OCI-LY3 (cell line): ENCODE data around the gene FAM83G.

Experiments
- H2AFZ ChIP-seq: fragments of 200-600, 300-600 bp; shearing (Covaris generic); 2 replicates; pipeline ENCODE4 v1.6.0; 2014; ENCODE audit warnings: antibody characterized with exemption, low read depth, low read length
- H3K27ac ChIP-seq: fragments of 200-600, 300-600 bp; sonication (generic); 2 replicates; pipeline ENCODE4 v1.5.1; 2014; ENCODE audit warnings: mild to moderate bottlenecking, low read length, moderate library complexity, mixed read lengths
- H3K27me3 ChIP-seq: fragments of 200-600, 300-600 bp; sonication (generic); 2 replicates; pipeline ENCODE4 v1.6.1; 2014; ENCODE audit warnings: low read depth, low read length, mixed read lengths
- H3K36me3 ChIP-seq: fragments of 200-600, 300-600 bp; sonication (generic); replicated peaks from 2 replicates; pipeline ENCODE3; 2014; ENCODE audit warnings: low read depth, low read length, mixed read lengths
- H3K4me1 ChIP-seq: fragments of 300-600, 200-600 bp; sonication (generic); 2 replicates; pipeline ENCODE4 v1.6.1; 2014; ENCODE audit warnings: low read length, mixed read lengths
- H3K4me2 ChIP-seq: fragments of 200-600, 300-600 bp; sonication (generic); 2 replicates; pipeline ENCODE4 v1.6.1; 2014; ENCODE audit warnings: low read length, mixed read lengths
- H3K4me3 ChIP-seq: fragments of 300-600, 200-600 bp; sonication (generic); 2 replicates; pipeline ENCODE4 v1.5.1; 2014; ENCODE audit warnings: antibody characterized with exemption, mild to moderate bottlenecking, low read length, moderate library complexity
- H3K79me2 ChIP-seq: fragments of 300-600, 200-600 bp; shearing (Covaris generic); 2 replicates; pipeline ENCODE4 v1.6.1; 2014; ENCODE audit warnings: mild to moderate bottlenecking, low read length, mixed read lengths
- H3K9ac ChIP-seq: fragments of 300-600, 200-600 bp; shearing (Covaris generic); 2 replicates; pipeline ENCODE4 v1.6.0; 2014; ENCODE audit warnings: mild to moderate bottlenecking, low read length, moderate library complexity
- H3K9me3 ChIP-seq: fragments of 200-600, 300-600 bp; shearing (Covaris generic); 2 replicates; pipeline ENCODE4 v1.6.1; 2014; ENCODE audit warnings: low read length, mixed read lengths; ENCODE audit not compliant: insufficient read depth
- H4K20me1 ChIP-seq: fragments of 200-600, 300-600 bp; sonication (generic); 2 replicates; pipeline ENCODE4 v1.6.1; 2016; ENCODE audit warnings: low read length, mixed read lengths; ENCODE audit not compliant: insufficient read depth
- EZH2phosphoT487 ChIP-seq: fragments of 200-600 bp; shearing (Covaris generic); IDR thresholded peaks from 2 replicates; pipeline ENCODE4 v1.6.1; 2018; ENCODE audit warnings: antibody characterized with exemption, mixed run types, low read depth
- TF ChIP-seq, protein P1 (sequence below): fragments of 200-600, 300-600 bp; sonication (generic); IDR thresholded peaks from 2 replicates; pipeline ENCODE4 v1.5.1; 2014; ENCODE audit warnings: antibody characterized with exemption, low read length, low read depth

The FAM83G gene

DNA sequence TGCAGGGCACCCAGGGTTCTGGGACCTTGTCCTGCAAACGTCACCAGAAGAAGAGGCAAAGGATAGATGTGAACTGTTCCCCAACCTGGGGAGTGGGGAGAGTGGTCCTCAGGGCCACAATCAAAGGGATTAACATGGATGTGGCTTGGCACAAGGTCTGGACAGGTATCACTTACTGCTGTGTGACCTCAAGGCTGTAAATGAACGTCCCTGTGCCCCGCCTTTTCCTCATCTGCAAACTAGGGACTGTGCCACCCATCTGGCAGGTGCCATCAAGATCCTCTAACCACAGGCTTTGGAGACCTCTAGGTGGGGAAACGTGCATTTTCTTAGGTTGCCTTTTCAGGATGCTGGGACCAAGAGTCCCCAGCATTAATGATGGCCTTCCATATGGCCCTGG lies 27.5 kb downstream of the FAM83G start:
- no peak overlapping the region for H3K4me2 ChIP-seq
- H3K4me1 ChIP-seq: no peaks in the 10 kb centered on the region
- H3K27me3 ChIP-seq: no peaks in the 10 kb centered on the region
- H3K79me2 ChIP-seq: no peaks in the 10 kb centered on the region
- H2AFZ ChIP-seq: no peak overlapping the region
- H3K9ac ChIP-seq: no peak overlapping the region
- H4K20me1 ChIP-seq: no peaks in the 10 kb centered on the region
- H3K36me3 ChIP-seq: no peaks in the 10 kb centered on the region
- no peak overlapping the region for H3K4me3 ChIP-seq
- H3K9me3 ChIP-seq: no peaks in the 10 kb centered on the region
- TF ChIP-seq, protein P1, sequence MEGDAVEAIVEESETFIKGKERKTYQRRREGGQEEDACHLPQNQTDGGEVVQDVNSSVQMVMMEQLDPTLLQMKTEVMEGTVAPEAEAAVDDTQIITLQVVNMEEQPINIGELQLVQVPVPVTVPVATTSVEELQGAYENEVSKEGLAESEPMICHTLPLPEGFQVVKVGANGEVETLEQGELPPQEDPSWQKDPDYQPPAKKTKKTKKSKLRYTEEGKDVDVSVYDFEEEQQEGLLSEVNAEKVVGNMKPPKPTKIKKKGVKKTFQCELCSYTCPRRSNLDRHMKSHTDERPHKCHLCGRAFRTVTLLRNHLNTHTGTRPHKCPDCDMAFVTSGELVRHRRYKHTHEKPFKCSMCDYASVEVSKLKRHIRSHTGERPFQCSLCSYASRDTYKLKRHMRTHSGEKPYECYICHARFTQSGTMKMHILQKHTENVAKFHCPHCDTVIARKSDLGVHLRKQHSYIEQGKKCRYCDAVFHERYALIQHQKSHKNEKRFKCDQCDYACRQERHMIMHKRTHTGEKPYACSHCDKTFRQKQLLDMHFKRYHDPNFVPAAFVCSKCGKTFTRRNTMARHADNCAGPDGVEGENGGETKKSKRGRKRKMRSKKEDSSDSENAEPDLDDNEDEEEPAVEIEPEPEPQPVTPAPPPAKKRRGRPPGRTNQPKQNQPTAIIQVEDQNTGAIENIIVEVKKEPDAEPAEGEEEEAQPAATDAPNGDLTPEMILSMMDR: no peak
- no peak for TF ChIP-seq EZH2phosphoT487
- H3K27ac ChIP-seq: no peak overlapping the region

DNA sequence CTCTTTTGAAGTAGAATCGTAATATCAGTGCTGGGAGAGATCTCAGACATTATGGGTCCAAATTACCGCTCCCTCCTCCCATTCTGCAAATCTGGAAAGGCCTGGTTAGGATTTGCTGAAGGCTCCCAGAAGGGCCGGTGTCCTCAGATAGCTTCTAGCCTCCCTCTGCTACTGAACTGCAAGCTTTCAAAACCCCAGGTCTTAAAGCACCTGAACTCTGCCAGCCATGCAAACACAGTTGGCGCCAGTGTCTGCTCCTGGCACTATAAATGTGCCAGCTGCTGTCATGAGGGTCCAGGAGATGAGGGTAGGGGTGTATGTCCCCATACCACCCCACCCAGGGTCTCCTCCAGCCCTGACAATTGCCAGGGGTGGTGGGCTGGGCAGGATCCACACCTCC lies 28.4 kb downstream of the FAM83G start:
- no peaks in the 10 kb centered on the region for H3K36me3 ChIP-seq

DNA sequence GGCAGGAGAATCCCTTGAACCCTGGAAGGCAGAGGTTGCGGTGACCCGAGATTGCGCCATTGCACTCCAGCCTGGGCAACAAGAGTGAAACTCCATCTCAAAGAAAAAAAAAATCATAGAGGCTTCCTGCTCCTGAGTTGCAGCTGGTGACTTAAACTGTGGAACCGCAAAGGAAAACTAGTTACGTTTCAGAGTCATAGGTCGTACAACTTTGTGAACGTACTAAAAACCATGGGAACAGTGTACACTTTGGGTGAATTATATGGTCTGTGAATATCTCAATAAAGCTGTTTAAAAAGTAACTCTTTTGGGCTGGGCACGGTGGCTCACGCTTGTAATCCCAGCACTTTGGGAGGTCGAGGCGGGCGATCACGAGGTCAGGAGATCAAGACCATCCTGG lies 29.0 kb downstream of the FAM83G start:
- H3K27me3 ChIP-seq: no peaks in the 10 kb centered on the region
- H3K27ac ChIP-seq: no peak overlapping the region
- H3K79me2 ChIP-seq: no peaks in the 10 kb centered on the region
- no peaks in the 10 kb centered on the region for H3K4me1 ChIP-seq
- H4K20me1 ChIP-seq: no peaks in the 10 kb centered on the region
- TF ChIP-seq, protein P1: no peak
- no peak for TF ChIP-seq EZH2phosphoT487
- H3K4me2 ChIP-seq: no peak overlapping the region
- H2AFZ ChIP-seq: no peak overlapping the region
- H3K9ac ChIP-seq: no peak overlapping the region
- no peaks in the 10 kb centered on the region for H3K9me3 ChIP-seq
- no peaks in the 10 kb centered on the region for H3K36me3 ChIP-seq
- no peak overlapping the region for H3K4me3 ChIP-seq

More for the DNA sequence above, 28.4 kb downstream of the FAM83G start:
- Histone ChIP-seq H3K79me2 (no peaks in the 10 kb centered on the region), H4K20me1 (no peaks in the 10 kb centered on the region), H3K9me3 (no peaks in the 10 kb centered on the region), H3K4me1 (no peaks in the 10 kb centered on the region), H3K4me2 (no peak overlapping the region), H3K9ac (no peak overlapping the region), H3K4me3 (no peak overlapping the region), H3K27me3 (no peaks in the 10 kb centered on the region), H2AFZ (no peak overlapping the region), H3K27ac (no peak overlapping the region)
- TF ChIP-seq, protein P1: no peak
- no peak for TF ChIP-seq EZH2phosphoT487

DNA sequence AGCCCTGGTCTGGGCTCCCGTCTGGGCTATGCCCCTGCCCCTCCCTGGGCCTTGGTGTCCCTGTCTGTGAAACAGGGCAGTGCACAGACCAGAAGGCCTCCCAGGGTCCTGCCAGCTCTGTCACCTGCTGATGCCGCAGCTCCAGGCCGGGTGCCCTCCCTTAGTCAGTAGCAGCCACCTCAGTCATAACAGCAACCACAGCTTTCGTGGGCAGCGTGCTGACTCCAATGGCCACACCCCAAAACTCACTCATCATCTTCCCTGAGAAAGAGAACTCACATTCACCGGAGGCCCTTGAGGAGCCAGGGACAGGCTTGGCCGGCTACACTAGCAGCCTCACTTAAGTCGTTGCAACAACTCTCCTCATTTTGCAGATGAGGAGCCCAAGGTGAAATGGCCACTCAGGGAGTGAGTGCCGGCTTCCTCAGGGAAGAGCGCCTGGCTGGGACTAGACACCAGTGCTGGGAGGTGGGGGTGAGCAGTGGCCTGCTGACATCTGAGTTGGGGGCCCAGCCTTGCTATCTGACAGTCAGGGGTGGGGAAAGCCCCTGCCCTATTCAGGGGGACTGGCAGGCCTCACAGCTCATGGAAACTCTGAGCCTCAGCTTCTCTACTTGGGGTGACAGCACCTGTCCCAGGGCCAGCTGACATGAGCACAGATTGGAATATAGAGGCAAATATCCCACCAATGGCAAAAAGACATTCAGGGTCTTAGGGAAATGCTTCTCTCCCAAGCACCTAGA lies 30.0 kb downstream of the FAM83G start:
- no peak overlapping the region for H2AFZ ChIP-seq
- no peaks in the 10 kb centered on the region for H3K9me3 ChIP-seq
- H3K79me2 ChIP-seq: no peaks in the 10 kb centered on the region
- H3K27ac ChIP-seq: no peak overlapping the region
- no peak overlapping the region for H3K4me2 ChIP-seq
- TF ChIP-seq EZH2phosphoT487: no peak
- TF ChIP-seq, protein P1: no peak
- H4K20me1 ChIP-seq: no peaks in the 10 kb centered on the region
- no peak overlapping the region for H3K4me3 ChIP-seq
- no peaks in the 10 kb centered on the region for H3K27me3 ChIP-seq
- H3K36me3 ChIP-seq: no peaks in the 10 kb centered on the region
- no peaks in the 10 kb centered on the region for H3K4me1 ChIP-seq
- H3K9ac ChIP-seq: no peak overlapping the region
